B cell (primary cell): ENCODE measurements around the gene ERGIC1. TPM values are rescaled to one million over a fixed set of nuclear protein-coding genes. Genes with fewer than 3 reads are reported as not detected.

Experiments
- ATAC-seq: fragments of 200-7000 bp; cut with Tn5 transposase; one replicate; pipeline ENCODE4 v1.10.0; 2021; ENCODE audit warnings: low read depth, mild to moderate bottlenecking, moderate number of reproducible peaks, moderate library complexity
- CTCF ChIA-PET: fragments of 350-600 bp; sonication (Branson Sonifier 250); formaldehyde crosslinking; loops from one replicate; lab custom pipeline; 2021; ENCODE audit warnings: antibody characterized with exemption, inconsistent platforms; lab: Charles Lee
- POLR2A ChIA-PET: fragments of 350-600 bp; sonication (Branson Sonifier 250); formaldehyde crosslinking; loops from one replicate; lab custom pipeline; 2021; ENCODE audit warnings: antibody characterized with exemption; lab: Charles Lee
- DNase-seq: peaks from one replicate; pipeline ENCODE4 v3.0.0; 2013
- H2AFZ ChIP-seq: 2 replicates; pipeline ENCODE4 v1.6.1; 2012; ENCODE audit warnings: mild to moderate bottlenecking, low read depth, low read length; ENCODE audit not compliant: insufficient read depth, poor library complexity, severe bottlenecking
- H3K27ac ChIP-seq, 2 donors: 1 replicate in 1 of 2; 2 replicates in 1 of 2; pipeline ENCODE4 v1.5.1; 2012 to 2013; ENCODE audit warnings: low read length in 2 of 2, mild to moderate bottlenecking in 2 of 2, moderate library complexity in 1 of 2
- H3K27me3 ChIP-seq, 4 experiments: fragments of 200-600 bp in 1 of 4; sonication (generic) in 1 of 4; replicated peaks in 1 of 4; 1 replicate in 2 of 4; 2 replicates in 2 of 4; pipeline versions ENCODE4 v1.6.1 to v1.7.0; 2013 to 2016; ENCODE audit warnings: low read length in 3 of 4, mild to moderate bottlenecking in 2 of 4, mixed read lengths in 1 of 4, moderate library complexity in 1 of 4; ENCODE audit not compliant: insufficient read depth in 4 of 4, control insufficient read depth in 3 of 4; ENCODE audit errors: control extremely low read depth in 1 of 4
- H3K36me3 ChIP-seq, 2 experiments: replicated peaks in 1 of 2; 1 replicate in 1 of 2; 2 replicates in 1 of 2; pipeline versions ENCODE4 v1.6.1 to v1.7.1; 2013; ENCODE audit warnings: low read length in 1 of 2; ENCODE audit not compliant: insufficient read depth in 2 of 2, control insufficient read depth in 1 of 2; ENCODE audit errors: control extremely low read depth in 1 of 2, extremely low read depth in 1 of 2
- H3K4me1 ChIP-seq, 2 donors: fragments of 200-600 bp in 1 of 2; sonication (generic) in 1 of 2; 1 replicate in 1 of 2; 2 replicates in 1 of 2; pipeline versions ENCODE4 v1.5.1 to v1.6.1; 2013 to 2017; ENCODE audit warnings: low read length in 2 of 2; ENCODE audit not compliant: control insufficient read depth in 2 of 2, insufficient read depth in 2 of 2
- H3K4me2 ChIP-seq: replicated peaks from 2 replicates; pipeline ENCODE3; 2012; ENCODE audit warnings: mild to moderate bottlenecking, low read depth, low read length; ENCODE audit not compliant: poor library complexity, severe bottlenecking
- H3K4me3 ChIP-seq, 5 experiments: fragments of 200-600 bp in 1 of 5; sonication (generic) in 1 of 5; 1 replicate in 3 of 5; 2 replicates in 2 of 5; pipeline versions ENCODE4 v1.5.1 to v1.7.0; 2011 to 2016; ENCODE audit warnings: low read length in 4 of 5, mild to moderate bottlenecking in 4 of 5, low read depth in 2 of 5, control low read depth in 1 of 5, moderate library complexity in 1 of 5; ENCODE audit not compliant: insufficient read depth in 1 of 5; ENCODE audit errors: control extremely low read depth in 1 of 5, extremely low read depth in 1 of 5
- H3K79me2 ChIP-seq: fragments of 200-600 bp; sonication (generic); one replicate; pipeline ENCODE4 v1.6.0; 2016; ENCODE audit warnings: low read length; ENCODE audit not compliant: control insufficient read depth, insufficient read depth
- H3K9ac ChIP-seq: fragments of 200-600 bp; sonication (generic); 2 replicates; pipeline ENCODE4 v1.6.1; 2017; ENCODE audit warnings: mild to moderate bottlenecking, low read length, moderate library complexity
- H3K9me3 ChIP-seq, 3 donors: one replicate each; pipeline versions ENCODE4 v1.6.1 to v1.7.1; 2013; ENCODE audit warnings: low read length in 2 of 3; ENCODE audit not compliant: control insufficient read depth in 2 of 3, insufficient read depth in 1 of 3; ENCODE audit errors: control extremely low read depth in 1 of 3
- H4K20me1 ChIP-seq: 2 replicates; pipeline ENCODE4 v1.6.0; 2012; ENCODE audit warnings: mild to moderate bottlenecking, low read length; ENCODE audit not compliant: insufficient read depth, control insufficient read depth, poor library complexity, severe bottlenecking
- H3K27ac Mint-ChIP-seq: one replicate; pipeline ENCODE4 v1.8.0; 2021; ENCODE audit warnings: mixed read lengths
- H3K27me3 Mint-ChIP-seq: one replicate; pipeline ENCODE4 v1.8.0; 2021; ENCODE audit warnings: mixed read lengths
- H3K4me1 Mint-ChIP-seq: one replicate; pipeline ENCODE4 v1.8.0; 2021; ENCODE audit warnings: mixed read lengths
- H3K4me3 Mint-ChIP-seq: one replicate; pipeline ENCODE4 v1.8.0; 2021; ENCODE audit warnings: mixed read lengths
- H3K9me3 Mint-ChIP-seq: one replicate; pipeline ENCODE4 v1.8.0; 2022; ENCODE audit warnings: mixed read lengths; ENCODE audit not compliant: insufficient read depth
- CTCF ChIP-seq: fragments of 200-600 bp; IDR thresholded peaks from one replicate; pipeline ENCODE4 v1.8.0; 2022; ENCODE audit warnings: antibody characterized with exemption, mild to moderate bottlenecking
- EZH2 ChIP-seq: IDR thresholded peaks from 2 replicates; pipeline ENCODE4 v1.6.1; 2012; ENCODE audit warnings: borderline replicate concordance, low read depth, mild to moderate bottlenecking, moderate library complexity, low read length; ENCODE audit not compliant: insufficient read depth, poor library complexity, severe bottlenecking
- WGBS: methylation state at CpG from one replicate; pipeline ENCODE4 v1.1.5; 2013; ENCODE audit warnings: missing lambda C conversion rate; ENCODE audit not compliant: insufficient coverage; 5-methylcytosine and 5-hydroxymethylcytosine counted together
- intact Hi-C: fragments of 100-400 bp; cut with micrococcal nuclease; formaldehyde crosslinking; loops from one replicate; pipeline ENCODE4 v1.10.0; 2022
- polyA plus RNA-seq: library from polyadenylated mRNA; depleted of rRNA; stranded (reverse); fragments of >200 nt; gene quantifications from 2 replicates; pipeline ENCODE4 v1.2.3, GENCODE V29; 2012
- total RNA-seq, 2 donors: library from RNA; stranded (reverse); fragments of 120-200 nt in 1 of 2; gene quantifications; 1 replicate in 1 of 2; 2 replicates in 1 of 2; pipeline versions ENCODE4 v1.2.3 to v1.2.4, GENCODE V29; 2013 to 2022

The ERGIC1 gene
- total and polyA plus RNA-seq, 2 donors (not counting 1 experiment from before 2014, with no cell fraction given) = 86.3 to 140 TPM

GRCh38 chr5:172906888-172907287 lies 72.8 kb downstream of the ERGIC1 start:
- Histone ChIP-seq H3K4me1 (peaks cover 13 to 14% of the 10 kb centered on the region in 2 donors), H3K79me2 (peaks cover 4% of the 10 kb centered on the region), H3K27ac (no peak overlapping the region), H3K4me3 (no peak overlapping the region), H3K36me3 (peaks cover 0 to 36% of the 10 kb centered on the region in 2 experiments), H2AFZ (no peak overlapping the region), H3K9ac (no peak overlapping the region), H3K27me3 (no peaks in the 10 kb centered on the region), H3K9me3 (no peaks in the 10 kb centered on the region), H4K20me1 (no peaks in the 10 kb centered on the region), H3K4me2 (no peak overlapping the region)
- WGBS = 83% methylated on average over 8 of the region's 10 CpGs
- no peaks in the 10 kb centered on the region for H3K27me3 Mint-ChIP-seq
- intact Hi-C loops = no loop called here
- DNase-seq (no peak), ATAC-seq (no peak)
- CTCF ChIA-PET = interaction anchor here (0.8 to 4.5 kb wide), 4 partner anchors 130 to 193 kb away, joined by 3 to 27 read pairs (median 5); partner anchors contain the start of gene DUSP1
- POLR2A ChIA-PET = interaction anchor here (0.6 kb wide), 1 partner anchor 55 kb away, joined by 3 read pairs; no protein-coding TSS in a partner anchor
- H3K4me1 Mint-ChIP-seq = peaks cover 20% of the 10 kb centered on the region
- H3K27ac Mint-ChIP-seq = no peak overlapping the region
- H3K4me3 Mint-ChIP-seq = no peak overlapping the region
- no peaks in the 10 kb centered on the region for H3K9me3 Mint-ChIP-seq
- TF ChIP-seq CTCF (no peak), EZH2 (no peak)

DNA sequence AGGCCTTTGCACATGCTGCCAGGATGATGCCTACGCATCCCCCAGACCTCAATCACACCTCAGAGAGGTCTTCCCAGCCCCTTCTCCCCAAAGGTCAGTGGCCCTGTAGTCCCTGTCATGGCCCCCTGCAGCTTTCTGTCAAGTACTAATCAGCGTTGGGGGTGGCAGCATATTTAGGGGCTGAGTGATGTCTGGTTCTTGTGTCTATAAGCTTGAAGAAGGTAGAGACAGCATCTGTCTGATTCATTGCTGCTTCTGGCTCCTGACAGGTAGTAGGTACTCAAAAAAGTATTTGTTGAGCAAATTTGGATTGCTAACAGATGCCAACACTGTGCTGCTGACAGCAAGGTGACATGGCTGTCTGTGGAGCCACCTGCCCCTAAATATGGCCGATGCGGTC lies 73.6 kb downstream of the ERGIC1 start:
- no peak for DNase-seq
- H3K4me2 ChIP-seq = no peak overlapping the region
- intact Hi-C loops = no loop called here
- no peaks in the 10 kb centered on the region for H3K27me3 ChIP-seq
- no peaks in the 10 kb centered on the region for H3K9me3 Mint-ChIP-seq
- H3K4me1 Mint-ChIP-seq = peaks cover 20% of the 10 kb centered on the region
- H3K27ac Mint-ChIP-seq = peak overlapping the region; percentile 50
- H3K4me3 Mint-ChIP-seq = no peak overlapping the region
- no peak overlapping the region for H3K27ac ChIP-seq
- no peak for ATAC-seq
- no peaks in the 10 kb centered on the region for H3K79me2 ChIP-seq
- no peaks in the 10 kb centered on the region for H4K20me1 ChIP-seq
- H2AFZ ChIP-seq = no peak overlapping the region
- CTCF ChIA-PET = interaction anchor here (4.5 kb wide), 1 partner anchor 194 kb away, joined by 27 read pairs; no protein-coding TSS in a partner anchor
- no peak overlapping the region for H3K4me3 ChIP-seq
- no peaks in the 10 kb centered on the region for H3K9me3 ChIP-seq
- no peak overlapping the region for H3K9ac ChIP-seq
- H3K4me1 ChIP-seq = peaks cover 16 to 18% of the 10 kb centered on the region in 2 donors
- TF ChIP-seq CTCF (no peak), EZH2 (no peak)
- no peaks in the 10 kb centered on the region for H3K27me3 Mint-ChIP-seq
- POLR2A ChIA-PET = no interaction called here
- 96% methylated on average over 3 of the region's 4 CpGs for WGBS
- H3K36me3 ChIP-seq = peaks cover 0 to 31% of the 10 kb centered on the region in 2 experiments
